SK-N-SH (cell line): ENCODE measurements around the gene INPP5B. TPM values are rescaled to one million over a fixed set of nuclear protein-coding genes. Genes with fewer than 3 reads are reported as not detected.

Source experiments
- CTCF ChIA-PET: fragments of 300-600, 350-600 bp; formaldehyde crosslinking; extraction: SDS; loops from one replicate; lab custom pipeline; 2021; lab: Yijun Ruan, JAX
- POLR2A ChIA-PET: fragments of 350-600 bp; sonication (Branson Sonifier 250); formaldehyde crosslinking; extraction: SDS; loops from one replicate; lab custom pipeline; 2020; ENCODE audit warnings: antibody characterized with exemption, inconsistent platforms; lab: Yijun Ruan, JAX
- DNase-seq: peaks from one replicate; pipeline ENCODE4 v3.0.0; 2012
- H2AFZ ChIP-seq: fragments of 200-600 bp; sonication (generic); 2 replicates; pipeline ENCODE4 v1.8.1; 2016; ENCODE audit warnings: antibody characterized with exemption, mild to moderate bottlenecking, low read depth
- H3F3A ChIP-seq: fragments of 200-600 bp; sonication (generic); replicated peaks from 2 replicates; pipeline ENCODE3; 2016; ENCODE audit warnings: antibody characterized with exemption, mild to moderate bottlenecking; ENCODE audit not compliant: insufficient read depth
- H3K27ac ChIP-seq, 2 experiments: fragments of 200-500 bp in 1 of 2; fragments of 200-600 bp in 1 of 2; sonication (Bioruptor generic) in 1 of 2; sonication (generic), shearing (Covaris generic) in 1 of 2; 2 replicates each; pipeline versions ENCODE4 v1.5.1 to v1.6.1; 2014 to 2016; ENCODE audit warnings: low read depth in 2 of 2, inconsistent platforms in 1 of 2, low read length in 1 of 2, mild to moderate bottlenecking in 1 of 2, mixed read lengths in 1 of 2
- H3K27me3 ChIP-seq: fragments of 200-600 bp; sonication (generic), shearing (Covaris generic); 2 replicates; pipeline ENCODE4 v1.6.1; 2016; ENCODE audit warnings: mixed run types; ENCODE audit not compliant: insufficient read depth
- H3K36me3 ChIP-seq, 2 experiments: fragments of 200-500 bp in 1 of 2; fragments of 200-600 bp in 1 of 2; sonication (Bioruptor generic) in 1 of 2; sonication (generic) in 1 of 2; replicated peaks in 1 of 2; 2 replicates each; pipeline versions ENCODE3 to v1.5.1; 2014 to 2016; ENCODE audit warnings: low read length in 1 of 2, mild to moderate bottlenecking in 1 of 2; ENCODE audit not compliant: insufficient read depth in 2 of 2, control insufficient read depth in 1 of 2
- H3K4me1 ChIP-seq, 2 experiments: fragments of 200-500 bp in 1 of 2; fragments of 200-600 bp in 1 of 2; sonication (Bioruptor generic) in 1 of 2; sonication (generic), shearing (Covaris generic) in 1 of 2; 2 replicates each; pipeline versions ENCODE4 v1.5.1 to v1.6.1; 2014 to 2016; ENCODE audit warnings: low read depth in 1 of 2, low read length in 1 of 2, mixed run types in 1 of 2; ENCODE audit not compliant: insufficient read depth in 2 of 2, control insufficient read depth in 1 of 2
- H3K4me2 ChIP-seq: fragments of 200-600 bp; sonication (generic), shearing (Covaris generic); 2 replicates; pipeline ENCODE4 v1.6.1; 2017; ENCODE audit warnings: mixed run types
- H3K4me3 ChIP-seq, 2 experiments: fragments of 200-500 bp in 1 of 2; fragments of 200-600 bp in 1 of 2; sonication (Bioruptor generic) in 1 of 2; sonication (generic), shearing (Covaris generic) in 1 of 2; 2 replicates each; pipeline versions ENCODE4 v1.5.1 to v1.8.1; 2014 to 2016; ENCODE audit warnings: low read depth in 2 of 2, inconsistent platforms in 1 of 2, low read length in 1 of 2, mild to moderate bottlenecking in 1 of 2, mixed read lengths in 1 of 2, moderate library complexity in 1 of 2
- H3K79me2 ChIP-seq: fragments of 200-600 bp; sonication (generic); 2 replicates; pipeline ENCODE4 v1.8.1; 2017; ENCODE audit warnings: mild to moderate bottlenecking; ENCODE audit not compliant: insufficient read depth
- H3K9ac ChIP-seq: fragments of 200-600 bp; sonication (generic); 2 replicates; pipeline ENCODE4 v1.6.1; 2017; ENCODE audit warnings: mixed run types
- H3K9me2 ChIP-seq: fragments of 200-600 bp; sonication (generic); 2 replicates; pipeline ENCODE4 v1.6.1; 2017; ENCODE audit warnings: mixed run types
- H3K9me3 ChIP-seq: fragments of 200-600 bp; sonication (generic); 2 replicates; pipeline ENCODE4 v1.6.1; 2017; ENCODE audit warnings: mixed run types, mild to moderate bottlenecking, moderate library complexity
- H4K20me1 ChIP-seq: fragments of 200-600 bp; sonication (generic); 2 replicates; pipeline ENCODE4 v1.6.1; 2017; ENCODE audit warnings: mild to moderate bottlenecking, mixed run types; ENCODE audit not compliant: insufficient read depth
- CHD2 ChIP-seq: fragments of 150-350 bp; IDR thresholded peaks from 2 replicates; pipeline ENCODE4 v1.6.1; 2018; ENCODE audit warnings: low read length; ENCODE audit not compliant: partially characterized antibody
- EP300 ChIP-seq, 2 experiments: IDR thresholded peaks; 2 replicates each; pipeline versions ENCODE4 v1.4.0 to v1.6.1; 2012; ENCODE audit warnings: borderline replicate concordance in 1 of 2, low read depth in 1 of 2, low read length in 1 of 2
- FOSL2 ChIP-seq: IDR thresholded peaks from 2 replicates; pipeline ENCODE4 v1.4.0; 2012; ENCODE audit warnings: low read depth, mild to moderate bottlenecking, moderate library complexity, borderline replicate concordance
- FOXM1 ChIP-seq: IDR thresholded peaks from 2 replicates; pipeline ENCODE4 v1.4.0; 2012; ENCODE audit warnings: low read depth, mild to moderate bottlenecking
- MEF2A ChIP-seq: IDR thresholded peaks from 2 replicates; pipeline ENCODE4 v1.4.0; 2012; ENCODE audit warnings: low read depth, borderline replicate concordance
- NFIC ChIP-seq: IDR thresholded peaks from 2 replicates; pipeline ENCODE4 v1.4.0; 2012; ENCODE audit warnings: borderline replicate concordance
- POLR2AphosphoS5 ChIP-seq: IDR thresholded peaks from 2 replicates; pipeline ENCODE4 v1.6.1; 2012; ENCODE audit warnings: low read depth, low read length
- RAD21 ChIP-seq: IDR thresholded peaks from 2 replicates; pipeline ENCODE4 v1.6.1; 2012; ENCODE audit warnings: mild to moderate bottlenecking, low read length
- RCOR1 ChIP-seq: fragments of 150-350 bp; IDR thresholded peaks from 2 replicates; pipeline ENCODE4 v1.6.1; 2017; ENCODE audit warnings: antibody characterized with exemption, low read length
- RFX5 ChIP-seq: IDR thresholded peaks from 2 replicates; pipeline ENCODE4 v1.6.1; 2012; ENCODE audit warnings: mild to moderate bottlenecking, improper control_type of control experiment, low read length
- RXRA ChIP-seq: IDR thresholded peaks from 2 replicates; pipeline ENCODE4 v1.4.0; 2012; ENCODE audit warnings: low read depth, mild to moderate bottlenecking, borderline replicate concordance
- SIN3A ChIP-seq: IDR thresholded peaks from 2 replicates; pipeline ENCODE4 v1.6.1; 2012; ENCODE audit warnings: low read depth, mild to moderate bottlenecking, low read length, moderate library complexity, borderline replicate concordance
- TCF12 ChIP-seq: IDR thresholded peaks from 2 replicates; pipeline ENCODE4 v1.4.0; 2012
- TEAD4 ChIP-seq: IDR thresholded peaks from 2 replicates; pipeline ENCODE4 v1.4.0; 2012; ENCODE audit warnings: mild to moderate bottlenecking, borderline replicate concordance; ENCODE audit not compliant: insufficient read depth
- WGBS: methylation state at CpG from one replicate; pipeline ENCODE4 v1.1.6; 2017; ENCODE audit warnings: low lambda C conversion rate; 5-methylcytosine and 5-hydroxymethylcytosine counted together
- polyA plus RNA-seq, 3 experiments: library from polyadenylated mRNA; depleted of rRNA; stranded (reverse); fragments of >200 nt; gene quantifications; 2 replicates each; pipeline ENCODE4 v1.2.3, GENCODE V29; 2012
- TF ChIP-seq, protein P1 (sequence below): IDR thresholded peaks from 2 replicates; pipeline ENCODE4 v1.4.0; 2012; ENCODE audit warnings: low read depth, borderline replicate concordance
- TF ChIP-seq, protein P2 (sequence below): IDR thresholded peaks from 2 replicates; pipeline ENCODE4 v1.6.1; 2012; ENCODE audit warnings: mild to moderate bottlenecking, low read depth, low read length, moderate library complexity
- TF ChIP-seq, protein P3 (sequence below): fragments of 200-600 bp; sonication (generic); IDR thresholded peaks from 2 replicates; pipeline ENCODE4 v1.6.1; 2017; ENCODE audit warnings: antibody characterized with exemption, mild to moderate bottlenecking, moderate library complexity
- TF ChIP-seq, protein P4 (sequence below): fragments of 150-350 bp; IDR thresholded peaks from 2 replicates; pipeline ENCODE4 v1.6.1; 2017; ENCODE audit warnings: antibody characterized with exemption, low read length, low read depth, borderline replicate concordance
- TF ChIP-seq, protein P5 (sequence below): fragments of 150-350 bp; IDR thresholded peaks from 2 replicates; pipeline ENCODE4 v1.6.1; 2016; ENCODE audit warnings: mild to moderate bottlenecking, low read depth, low read length

Gene INPP5B
- polyA plus RNA-seq, 1 of the 3 experiments (the other 2 are of a cell fraction), result 10.5 TPM

DNA sequence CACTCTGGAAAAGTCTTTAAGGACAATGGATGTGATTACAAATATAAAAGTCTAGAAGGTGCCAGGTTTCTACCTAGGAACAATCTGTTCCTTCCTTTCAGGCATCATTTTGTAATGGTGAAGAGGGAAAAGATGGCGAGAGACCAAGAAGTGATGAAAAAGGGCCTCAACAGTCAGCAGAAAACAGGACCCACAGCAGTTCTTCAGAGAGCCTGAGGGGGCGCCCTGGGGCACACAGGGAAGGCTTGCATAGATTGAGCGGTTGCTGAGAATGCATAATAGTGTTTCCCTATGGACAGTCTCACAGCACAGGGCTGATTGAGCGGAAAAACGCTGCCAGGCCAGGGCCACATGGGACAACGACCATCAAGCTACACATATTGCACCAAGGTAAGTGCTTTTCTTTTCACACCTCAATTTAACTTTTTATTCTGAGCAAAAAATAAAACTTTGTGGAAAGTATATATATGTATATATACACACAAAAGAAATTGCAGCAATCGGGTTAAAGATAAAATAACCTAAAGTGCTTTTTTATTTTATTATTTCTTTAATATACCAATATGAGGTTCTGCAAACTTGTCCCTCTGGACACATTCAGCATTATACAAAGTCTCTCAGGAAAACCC, 135.7 kb downstream of the INPP5B start:
- Histone ChIP-seq H3K4me1 (peaks cover 15 to 25% of the 10 kb centered on the region in 2 experiments), H3K79me2 (peaks cover 41% of the 10 kb centered on the region), H3K27me3 (no peaks in the 10 kb centered on the region), H3K27ac (no peak overlapping the region; a peak in 3 of 4 replicates), H3K9me2 (no peaks in the 10 kb centered on the region), H3K4me2 (no peak overlapping the region), H3F3A (peaks cover 24% of the 10 kb centered on the region), H4K20me1 (peaks cover 12% of the 10 kb centered on the region), H3K4me3 (peak overlapping the region in 1 of 2 experiments; percentile 11; a peak in 1 of 4 replicates), H3K36me3 (peaks cover 45 to 51% of the 10 kb centered on the region in 2 experiments), H3K9me3 (no peaks in the 10 kb centered on the region), H2AFZ (no peak overlapping the region), H3K9ac (no peak overlapping the region)
- POLR2A ChIA-PET, result no interaction called here
- TF ChIP-seq, protein P1, sequence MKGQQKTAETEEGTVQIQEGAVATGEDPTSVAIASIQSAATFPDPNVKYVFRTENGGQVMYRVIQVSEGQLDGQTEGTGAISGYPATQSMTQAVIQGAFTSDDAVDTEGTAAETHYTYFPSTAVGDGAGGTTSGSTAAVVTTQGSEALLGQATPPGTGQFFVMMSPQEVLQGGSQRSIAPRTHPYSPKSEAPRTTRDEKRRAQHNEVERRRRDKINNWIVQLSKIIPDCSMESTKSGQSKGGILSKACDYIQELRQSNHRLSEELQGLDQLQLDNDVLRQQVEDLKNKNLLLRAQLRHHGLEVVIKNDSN, result no peak
- no peak for TF ChIP-seq POLR2AphosphoS5
- no peak for TF ChIP-seq MEF2A
- no peak for TF ChIP-seq FOSL2
- no peak for TF ChIP-seq FOXM1
- TF ChIP-seq SIN3A, result peak; percentile 12; the same call in 1 of the 2 replicates
- TF ChIP-seq TCF12, result no peak
- TF ChIP-seq, protein P2, sequence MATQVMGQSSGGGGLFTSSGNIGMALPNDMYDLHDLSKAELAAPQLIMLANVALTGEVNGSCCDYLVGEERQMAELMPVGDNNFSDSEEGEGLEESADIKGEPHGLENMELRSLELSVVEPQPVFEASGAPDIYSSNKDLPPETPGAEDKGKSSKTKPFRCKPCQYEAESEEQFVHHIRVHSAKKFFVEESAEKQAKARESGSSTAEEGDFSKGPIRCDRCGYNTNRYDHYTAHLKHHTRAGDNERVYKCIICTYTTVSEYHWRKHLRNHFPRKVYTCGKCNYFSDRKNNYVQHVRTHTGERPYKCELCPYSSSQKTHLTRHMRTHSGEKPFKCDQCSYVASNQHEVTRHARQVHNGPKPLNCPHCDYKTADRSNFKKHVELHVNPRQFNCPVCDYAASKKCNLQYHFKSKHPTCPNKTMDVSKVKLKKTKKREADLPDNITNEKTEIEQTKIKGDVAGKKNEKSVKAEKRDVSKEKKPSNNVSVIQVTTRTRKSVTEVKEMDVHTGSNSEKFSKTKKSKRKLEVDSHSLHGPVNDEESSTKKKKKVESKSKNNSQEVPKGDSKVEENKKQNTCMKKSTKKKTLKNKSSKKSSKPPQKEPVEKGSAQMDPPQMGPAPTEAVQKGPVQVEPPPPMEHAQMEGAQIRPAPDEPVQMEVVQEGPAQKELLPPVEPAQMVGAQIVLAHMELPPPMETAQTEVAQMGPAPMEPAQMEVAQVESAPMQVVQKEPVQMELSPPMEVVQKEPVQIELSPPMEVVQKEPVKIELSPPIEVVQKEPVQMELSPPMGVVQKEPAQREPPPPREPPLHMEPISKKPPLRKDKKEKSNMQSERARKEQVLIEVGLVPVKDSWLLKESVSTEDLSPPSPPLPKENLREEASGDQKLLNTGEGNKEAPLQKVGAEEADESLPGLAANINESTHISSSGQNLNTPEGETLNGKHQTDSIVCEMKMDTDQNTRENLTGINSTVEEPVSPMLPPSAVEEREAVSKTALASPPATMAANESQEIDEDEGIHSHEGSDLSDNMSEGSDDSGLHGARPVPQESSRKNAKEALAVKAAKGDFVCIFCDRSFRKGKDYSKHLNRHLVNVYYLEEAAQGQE, result no peak
- TF ChIP-seq RXRA, result no peak
- TF ChIP-seq, protein P3, sequence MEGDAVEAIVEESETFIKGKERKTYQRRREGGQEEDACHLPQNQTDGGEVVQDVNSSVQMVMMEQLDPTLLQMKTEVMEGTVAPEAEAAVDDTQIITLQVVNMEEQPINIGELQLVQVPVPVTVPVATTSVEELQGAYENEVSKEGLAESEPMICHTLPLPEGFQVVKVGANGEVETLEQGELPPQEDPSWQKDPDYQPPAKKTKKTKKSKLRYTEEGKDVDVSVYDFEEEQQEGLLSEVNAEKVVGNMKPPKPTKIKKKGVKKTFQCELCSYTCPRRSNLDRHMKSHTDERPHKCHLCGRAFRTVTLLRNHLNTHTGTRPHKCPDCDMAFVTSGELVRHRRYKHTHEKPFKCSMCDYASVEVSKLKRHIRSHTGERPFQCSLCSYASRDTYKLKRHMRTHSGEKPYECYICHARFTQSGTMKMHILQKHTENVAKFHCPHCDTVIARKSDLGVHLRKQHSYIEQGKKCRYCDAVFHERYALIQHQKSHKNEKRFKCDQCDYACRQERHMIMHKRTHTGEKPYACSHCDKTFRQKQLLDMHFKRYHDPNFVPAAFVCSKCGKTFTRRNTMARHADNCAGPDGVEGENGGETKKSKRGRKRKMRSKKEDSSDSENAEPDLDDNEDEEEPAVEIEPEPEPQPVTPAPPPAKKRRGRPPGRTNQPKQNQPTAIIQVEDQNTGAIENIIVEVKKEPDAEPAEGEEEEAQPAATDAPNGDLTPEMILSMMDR, result peak; percentile 88
- 0 out of 2 replicates have a peak, but pooled peaks have one; percentile 19 for TF ChIP-seq RCOR1
- peak; percentile 20 for TF ChIP-seq CHD2
- TF ChIP-seq, protein P4, sequence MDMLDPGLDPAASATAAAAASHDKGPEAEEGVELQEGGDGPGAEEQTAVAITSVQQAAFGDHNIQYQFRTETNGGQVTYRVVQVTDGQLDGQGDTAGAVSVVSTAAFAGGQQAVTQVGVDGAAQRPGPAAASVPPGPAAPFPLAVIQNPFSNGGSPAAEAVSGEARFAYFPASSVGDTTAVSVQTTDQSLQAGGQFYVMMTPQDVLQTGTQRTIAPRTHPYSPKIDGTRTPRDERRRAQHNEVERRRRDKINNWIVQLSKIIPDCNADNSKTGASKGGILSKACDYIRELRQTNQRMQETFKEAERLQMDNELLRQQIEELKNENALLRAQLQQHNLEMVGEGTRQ, result no peak
- TF ChIP-seq TEAD4, result no peak
- TF ChIP-seq RFX5, result no peak
- TF ChIP-seq NFIC, result no peak
- TF ChIP-seq EP300 (IDR thresholded peaks at IDR 0.05; ENCODE audit: borderline replicate concordance in 1 of 2, low read depth in 1 of 2, low read length in 1 of 2), result no peak
- TF ChIP-seq, protein P5, sequence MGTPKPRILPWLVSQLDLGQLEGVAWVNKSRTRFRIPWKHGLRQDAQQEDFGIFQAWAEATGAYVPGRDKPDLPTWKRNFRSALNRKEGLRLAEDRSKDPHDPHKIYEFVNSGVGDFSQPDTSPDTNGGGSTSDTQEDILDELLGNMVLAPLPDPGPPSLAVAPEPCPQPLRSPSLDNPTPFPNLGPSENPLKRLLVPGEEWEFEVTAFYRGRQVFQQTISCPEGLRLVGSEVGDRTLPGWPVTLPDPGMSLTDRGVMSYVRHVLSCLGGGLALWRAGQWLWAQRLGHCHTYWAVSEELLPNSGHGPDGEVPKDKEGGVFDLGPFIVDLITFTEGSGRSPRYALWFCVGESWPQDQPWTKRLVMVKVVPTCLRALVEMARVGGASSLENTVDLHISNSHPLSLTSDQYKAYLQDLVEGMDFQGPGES, result no peak
- peak; percentile 50 for TF ChIP-seq RAD21
- DNase-seq, result peak; percentile 73
- CTCF ChIA-PET, result interaction anchor here (0.7 to 3.3 kb wide), 6 partner anchors 17 to 48 kb away, joined by 3 to 13 read pairs (median 5); partner anchors contain the start of genes MANEAL and MTF1
- WGBS, result 38% methylated on average over 7 of the region's 7 CpGs
